GM21576 (cell line): ENCODE data around the gene OXCT1.
"Not testable (repeated sequence)": the region's sequence is repeated elsewhere in the genome, so short reads cannot be mapped to it uniquely, and the experiment has no call there.

Experiments used
- ATAC-seq: cut with Tn5 transposase; IDR thresholded peaks from one replicate; pipeline ENCODE4 v1.9.1; 2021; ENCODE audit warnings: mild to moderate bottlenecking, moderate library complexity; ENCODE audit not compliant: unreplicated experiment

OXCT1 gene

DNA sequence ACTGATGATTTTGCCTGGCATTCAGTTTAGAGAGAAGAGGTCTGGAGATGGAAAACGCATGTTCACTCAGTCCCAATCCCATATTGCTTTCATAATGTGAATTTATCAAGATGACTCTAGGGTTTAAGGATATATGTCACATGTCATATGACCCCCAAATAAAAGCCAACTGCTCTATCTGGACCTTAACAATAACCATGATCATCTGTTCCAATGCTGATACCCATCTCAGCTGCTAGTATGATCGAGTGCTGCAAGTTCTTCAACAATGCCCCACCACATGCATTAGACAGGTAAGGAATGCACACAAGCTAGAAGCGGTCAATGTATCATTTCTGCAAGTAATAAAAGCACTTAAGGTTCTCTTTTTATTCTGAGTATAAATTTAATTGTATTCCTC is 91.8 kb downstream of the OXCT1 start:
- ATAC-seq, result no peak

GRCh38 chr5:41776435-41776834 is 93.8 kb downstream of the OXCT1 start:
- ATAC-seq, result no peak

DNA sequence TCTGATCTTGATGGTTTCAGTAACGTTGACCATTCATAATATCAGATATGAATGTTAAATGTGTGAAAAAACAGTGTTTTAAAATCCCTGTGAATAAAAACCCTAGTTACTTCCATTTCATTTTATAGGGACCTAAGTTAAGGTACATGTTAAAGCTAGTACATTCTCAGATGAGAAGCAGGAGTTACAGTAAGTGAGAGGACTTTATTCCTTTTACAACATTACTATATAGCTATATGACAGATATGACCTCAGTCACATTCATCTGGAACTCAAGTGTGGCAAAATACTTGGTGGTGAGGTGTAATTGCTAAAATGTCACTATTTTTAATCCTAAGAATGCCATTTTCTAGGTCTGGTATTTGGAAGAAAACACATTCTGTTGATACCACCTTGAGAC is 96.4 kb downstream of the OXCT1 start:
- no peak for ATAC-seq

GRCh38 chr5:41772785-41773442 is 97.3 kb downstream of the OXCT1 start:
- no peak for ATAC-seq

- no peak for ATAC-seq
Measured at GRCh38 chr5:41772056-41772455, 98.2 kb downstream of the OXCT1 start.

DNA sequence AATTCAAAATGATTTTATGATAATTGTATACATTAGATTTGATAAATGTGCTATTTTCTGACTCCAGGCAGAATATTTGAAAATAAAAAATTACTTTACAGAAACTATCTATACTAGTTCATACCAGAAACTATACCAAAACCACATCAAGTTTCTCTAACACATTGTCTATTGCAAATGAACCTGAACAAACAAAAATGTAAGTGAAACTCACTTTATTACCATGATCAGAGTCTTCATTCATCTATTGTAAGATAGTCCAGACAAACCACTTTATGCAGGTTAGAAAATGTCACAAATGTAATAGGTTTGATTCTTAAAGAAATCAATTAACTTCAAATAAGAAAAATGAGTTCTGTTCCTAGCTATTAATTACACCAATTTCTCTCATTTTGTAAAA is 99.4 kb downstream of the OXCT1 start:
- ATAC-seq, result peak; percentile 93

DNA sequence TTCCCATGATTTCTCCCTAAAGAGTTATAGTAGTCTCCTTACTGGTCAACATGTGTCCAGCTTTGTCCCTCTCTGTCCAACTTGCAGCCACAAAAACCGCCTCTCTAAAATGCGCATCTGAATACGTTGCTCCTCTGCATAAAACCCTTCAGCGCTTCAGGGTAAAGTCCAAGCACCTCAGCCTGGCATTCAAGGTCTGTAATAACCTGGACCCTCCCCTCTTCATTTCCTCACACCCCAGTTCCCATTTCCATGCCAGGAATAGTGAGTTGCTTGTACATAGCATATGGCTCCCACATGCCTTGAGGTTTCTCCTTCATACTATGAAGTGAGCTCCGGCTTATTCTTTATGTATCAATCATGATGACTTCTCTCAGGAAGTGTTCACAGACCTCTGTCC is 101.5 kb downstream of the OXCT1 start:
- ATAC-seq, result no peak

DNA sequence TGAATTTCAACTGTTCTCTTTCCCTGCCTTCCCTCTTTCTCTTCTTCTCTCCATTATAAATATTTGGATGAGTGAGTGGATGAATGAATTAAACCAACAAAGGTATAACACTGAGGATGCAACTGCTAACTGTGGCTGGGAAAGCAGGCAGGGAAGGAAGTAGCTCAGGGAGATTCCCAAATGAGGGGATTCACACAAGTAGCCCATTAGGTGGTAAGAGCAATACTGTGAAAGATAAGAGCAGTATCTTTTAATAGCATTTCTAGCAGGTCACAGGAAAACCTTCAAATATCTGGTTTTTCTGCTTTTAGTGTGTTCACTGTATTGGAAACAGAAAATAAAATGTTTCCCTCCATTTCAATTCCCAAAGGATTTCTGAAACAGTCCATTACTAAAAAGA is 105.6 kb downstream of the OXCT1 start:
- ATAC-seq, result no peak

GRCh38 chr5:41763574-41763973 is 106.7 kb downstream of the OXCT1 start:
- no peak for ATAC-seq

- no peak for ATAC-seq
Measured at GRCh38 chr5:41763081-41763480, 107.1 kb downstream of the OXCT1 start.

GRCh38 chr5:41762426-41762825 is 107.8 kb downstream of the OXCT1 start:
- no peak for ATAC-seq

DNA sequence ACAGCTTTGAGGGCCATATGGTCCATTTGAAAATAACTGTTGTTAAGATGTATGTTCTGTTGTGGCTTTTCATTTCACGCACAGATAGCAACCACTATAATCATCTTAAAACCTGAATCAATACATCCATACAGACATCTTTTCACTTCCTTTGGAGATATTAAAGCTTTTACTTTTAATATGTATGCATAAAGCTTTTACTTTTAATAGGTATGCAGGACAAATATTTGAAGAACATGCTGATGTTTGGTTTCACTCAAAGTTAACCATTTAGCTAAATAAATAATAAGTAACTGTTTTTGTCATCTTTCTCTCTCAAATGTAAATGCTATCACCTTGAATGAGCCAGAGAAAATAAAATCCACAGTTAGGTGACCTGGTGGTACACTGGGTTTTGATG is 108.6 kb downstream of the OXCT1 start:
- ATAC-seq, result no peak

DNA sequence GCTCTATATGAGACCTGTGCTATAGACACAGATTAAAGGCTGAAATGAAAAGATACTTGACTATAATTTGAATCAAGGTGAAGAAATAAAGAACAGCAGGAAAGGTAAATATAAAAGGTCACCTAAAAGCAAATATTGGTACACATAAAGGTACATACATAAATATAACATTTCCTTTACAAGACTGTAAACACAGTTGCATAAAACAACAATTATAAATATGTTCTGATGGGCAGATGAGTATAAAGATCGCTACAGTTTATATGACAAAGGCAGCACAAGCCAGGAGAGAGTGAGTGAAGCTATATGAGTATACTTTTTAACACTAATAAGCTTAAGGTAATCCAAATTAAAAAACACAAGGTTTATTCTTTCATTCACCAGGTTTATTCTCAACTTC is 114.5 kb downstream of the OXCT1 start:
- no peak for ATAC-seq

DNA sequence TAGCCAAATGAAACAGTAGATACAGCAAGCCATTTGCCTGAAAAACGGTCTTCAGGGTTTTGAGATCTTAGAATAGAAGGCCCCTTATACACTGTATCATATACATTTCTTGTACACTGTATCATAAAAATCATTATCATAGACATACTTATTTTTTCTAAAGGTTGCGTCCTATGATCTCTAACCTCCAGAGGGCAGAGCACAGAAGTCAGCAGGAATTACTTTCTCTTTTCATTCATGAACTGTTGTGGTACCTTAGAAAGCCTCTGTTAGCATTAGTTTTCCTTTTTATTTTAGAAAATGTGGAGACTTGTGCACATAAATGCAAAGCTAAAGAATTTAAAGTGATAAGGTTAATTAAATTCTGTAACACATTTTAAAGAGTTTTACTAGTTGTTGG is 115.4 kb downstream of the OXCT1 start:
- peak; percentile 61 for ATAC-seq

- ATAC-seq, result no peak
Measured at GRCh38 chr5:41751867-41752266, 118.4 kb downstream of the OXCT1 start.

- peak; percentile 98 for ATAC-seq
Measured at GRCh38 chr5:41748631-41749030, 121.6 kb downstream of the OXCT1 start.

- no peak for ATAC-seq
Measured at GRCh38 chr5:41747708-41748107, 122.5 kb downstream of the OXCT1 start.

DNA sequence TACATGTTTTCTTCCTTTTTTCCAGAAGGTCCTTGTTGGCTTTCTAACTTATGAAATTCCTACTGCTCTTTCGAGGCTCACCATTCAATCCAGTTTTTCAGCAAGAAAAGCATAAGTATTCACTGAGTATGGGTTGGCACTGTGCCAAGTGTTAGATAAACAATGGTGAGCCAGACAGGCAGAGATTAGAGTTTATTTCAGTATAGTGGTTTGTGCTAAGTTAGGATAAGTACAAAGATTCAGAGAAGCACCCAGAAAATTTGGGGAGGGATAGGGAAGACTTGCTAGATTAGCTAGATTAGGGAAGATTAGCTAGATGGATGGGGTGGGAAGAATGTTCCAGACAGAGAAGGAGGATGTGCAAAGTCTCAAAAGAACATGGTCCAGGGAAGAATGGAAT is 122.9 kb downstream of the OXCT1 start:
- no peak for ATAC-seq

DNA sequence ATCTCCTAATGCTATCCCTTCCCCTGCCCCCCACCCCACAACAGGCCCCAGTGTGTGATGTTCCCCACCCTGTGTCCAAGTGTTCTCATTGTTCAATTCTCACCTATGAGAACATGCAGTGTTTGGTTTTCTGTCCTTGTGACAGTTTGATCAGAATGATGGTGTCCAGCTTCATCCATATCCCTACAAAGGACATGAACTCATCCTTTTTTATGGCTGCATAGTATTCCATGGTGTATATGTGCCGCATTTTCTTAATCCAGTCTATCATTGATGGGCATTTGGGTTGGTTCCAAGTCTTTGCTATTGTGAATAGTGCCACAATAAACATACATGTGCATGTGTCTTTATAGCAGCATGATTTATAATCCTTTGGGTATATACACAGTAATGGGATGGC is 127.6 kb downstream of the OXCT1 start:
- ATAC-seq, result not testable (repeated sequence)

DNA sequence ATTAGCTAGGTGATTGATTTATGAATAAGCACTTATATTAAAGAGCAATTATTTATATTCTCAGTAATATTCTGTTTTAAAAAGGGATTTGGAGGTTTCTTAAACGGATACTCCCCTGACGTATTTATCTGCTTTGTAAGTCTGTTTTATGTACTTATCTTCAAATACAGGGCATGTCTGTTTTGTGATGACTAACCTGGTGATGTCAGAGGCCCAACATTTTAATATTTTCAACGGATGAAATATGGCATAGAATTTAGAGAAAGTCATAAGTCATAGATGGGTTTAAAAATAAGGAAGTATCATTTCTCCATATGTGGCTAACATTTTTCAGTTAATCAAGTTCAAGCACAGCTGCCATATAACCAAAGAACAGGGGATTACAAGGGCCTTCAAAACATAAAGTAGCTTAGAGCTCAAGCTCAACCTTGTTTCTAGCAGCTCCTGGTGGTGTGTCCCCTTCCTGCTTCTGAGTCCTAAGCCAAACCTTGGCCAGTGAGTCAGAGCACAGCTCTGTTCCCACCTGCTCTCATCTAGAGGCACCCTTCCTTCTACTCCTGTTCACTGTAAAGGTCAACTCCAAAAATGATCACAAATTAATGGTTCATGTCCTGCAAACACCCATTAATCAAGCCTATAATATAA is 131.4 kb downstream of the OXCT1 start:
- no peak for ATAC-seq

GRCh38 chr5:41736641-41737040 is 133.6 kb downstream of the OXCT1 start:
- no peak for ATAC-seq

DNA sequence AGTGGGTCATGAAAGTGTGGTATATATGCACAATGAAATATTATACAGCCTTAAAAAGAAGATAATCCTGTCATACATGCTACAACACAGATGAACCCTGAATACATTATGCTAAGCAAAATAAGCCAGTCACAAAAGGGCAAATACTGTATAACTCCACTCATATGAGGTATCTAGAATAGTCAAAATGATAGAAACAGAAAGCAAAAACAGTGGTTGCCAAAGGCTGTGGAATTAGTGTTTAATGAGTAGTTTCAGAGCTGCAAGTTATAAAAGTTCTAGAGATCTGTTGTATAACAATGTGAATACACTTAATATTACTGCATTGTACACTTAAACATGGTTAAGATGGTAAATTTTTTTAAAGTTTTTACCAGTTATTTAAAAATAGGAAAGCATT is 135.0 kb downstream of the OXCT1 start:
- peak; percentile 61 for ATAC-seq

DNA sequence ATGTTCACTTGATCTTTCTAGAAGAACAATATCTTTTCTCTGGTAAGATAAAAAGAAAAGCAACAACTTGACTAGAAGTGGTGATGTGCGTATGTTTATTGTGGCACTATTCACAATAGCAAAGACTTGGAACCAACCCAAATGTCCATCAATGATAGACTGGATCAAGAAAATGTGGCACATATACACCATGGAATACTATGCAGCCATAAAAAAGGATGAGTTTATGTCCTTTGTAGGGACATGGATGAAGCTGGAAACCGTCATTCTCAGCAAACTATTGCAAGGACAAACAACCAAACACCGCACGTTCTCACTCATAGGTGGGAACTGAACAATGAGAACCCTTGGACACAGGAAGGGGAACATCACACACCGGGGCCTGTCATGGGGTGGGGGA is 140.8 kb downstream of the OXCT1 start:
- not testable (repeated sequence) for ATAC-seq
